Osteoblast (primary cell): Measurements from ENCODE around the gene DUSP15. TPM values are rescaled to one million over a fixed set of nuclear protein-coding genes. Genes with fewer than 3 reads are reported as not detected.

Source experiments
- DNase-seq: peaks from one replicate; pipeline ENCODE4 v3.0.0; 2011; ENCODE audit warnings: low spot score, mixed read lengths; ENCODE audit not compliant: insufficient read length; ENCODE audit errors: missing footprints
- H2AFZ ChIP-seq: 2 replicates; pipeline ENCODE4 v1.6.0; 2011; ENCODE audit warnings: mild to moderate bottlenecking, low read length
- H3K27ac ChIP-seq: 2 replicates; pipeline ENCODE4 v1.5.1; 2011; ENCODE audit warnings: mild to moderate bottlenecking, low read depth, low read length, moderate library complexity
- H3K27me3 ChIP-seq: 2 replicates; pipeline ENCODE4 v1.6.0; 2012; ENCODE audit warnings: mild to moderate bottlenecking, control low read depth, inconsistent platforms, low read length, moderate library complexity; ENCODE audit not compliant: insufficient read depth
- H3K36me3 ChIP-seq: 2 replicates; pipeline ENCODE4 v1.5.1; 2011; ENCODE audit warnings: mild to moderate bottlenecking, low read length, control low read depth, moderate library complexity; ENCODE audit not compliant: insufficient read depth
- H3K4me1 ChIP-seq: 2 replicates; pipeline ENCODE4 v1.5.1; 2011; ENCODE audit warnings: mild to moderate bottlenecking, low read length, control low read depth, moderate library complexity; ENCODE audit not compliant: insufficient read depth
- H3K4me2 ChIP-seq: 2 replicates; pipeline ENCODE4 v1.6.0; 2011; ENCODE audit warnings: mild to moderate bottlenecking, low read length; ENCODE audit not compliant: insufficient read depth
- H3K4me3 ChIP-seq: fragments of 200-600 bp; sonication (generic); 3 replicates; pipeline ENCODE4 v1.5.1; 2012; ENCODE audit warnings: mild to moderate bottlenecking, low read length, inconsistent platforms; ENCODE audit not compliant: insufficient read depth
- H3K79me2 ChIP-seq: 2 replicates; pipeline ENCODE4 v1.6.0; 2012; ENCODE audit warnings: mild to moderate bottlenecking, low read length, control low read depth, inconsistent platforms; ENCODE audit not compliant: insufficient read depth
- H3K9me3 ChIP-seq: 2 replicates; pipeline ENCODE4 v1.5.1; 2011; ENCODE audit warnings: low read depth, low read length, control low read depth
- H4K20me1 ChIP-seq: 2 replicates; pipeline ENCODE4 v1.6.0; 2012; ENCODE audit warnings: mild to moderate bottlenecking, low read length, control low read depth; ENCODE audit not compliant: insufficient read depth
- total RNA-seq: library from RNA; depleted of rRNA; stranded (reverse); fragments of >200 nt; gene quantifications from 2 replicates; pipeline ENCODE4 v1.2.3, GENCODE V29; 2012
- TF ChIP-seq, protein P1 (sequence below): IDR thresholded peaks from 2 replicates; pipeline ENCODE4 v1.5.1; 2011; ENCODE audit warnings: mild to moderate bottlenecking, low read depth, low read length, moderate library complexity; ENCODE audit errors: extremely low read depth

The DUSP15 gene
- total RNA-seq, 1 donor, result 1.4 TPM

DNA sequence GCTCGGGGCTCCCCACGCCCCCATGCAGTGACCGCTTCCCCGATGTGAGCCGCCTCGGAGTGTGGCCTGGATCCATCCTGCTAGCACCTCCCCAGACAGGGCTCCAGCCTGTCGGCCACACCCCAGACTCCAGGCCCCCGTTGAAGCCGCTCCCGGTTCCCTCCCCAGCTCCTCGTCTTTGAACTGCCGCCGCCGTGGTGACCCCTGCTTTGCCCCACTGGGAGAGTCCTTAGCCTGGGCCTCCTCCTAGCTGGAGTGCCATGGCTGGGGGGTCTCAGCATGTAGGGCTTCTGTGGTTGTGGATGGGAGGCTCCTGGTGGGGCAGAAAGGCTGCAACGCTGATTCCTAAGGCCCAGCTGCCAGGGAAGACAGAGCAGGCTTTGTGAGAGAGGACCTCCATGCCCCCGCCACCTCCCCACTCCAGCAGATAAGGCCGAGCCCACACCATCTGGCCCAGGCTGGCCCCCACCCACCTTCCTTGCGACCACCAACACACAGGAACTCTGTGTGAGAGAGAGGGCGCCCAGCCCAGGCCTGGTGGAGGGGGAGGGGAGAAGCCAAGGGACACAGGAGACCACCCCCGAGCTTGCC lies 36.3 kb downstream of the DUSP15 start:
- Histone ChIP-seq H3K4me1 (peaks cover 35% of the 10 kb centered on the region), H3K27me3 (peaks cover 3% of the 10 kb centered on the region), H3K79me2 (no peaks in the 10 kb centered on the region), H3K27ac (no peak overlapping the region), H3K4me2 (no peak overlapping the region), H4K20me1 (peaks cover 18% of the 10 kb centered on the region), H3K36me3 (no peaks in the 10 kb centered on the region), H2AFZ (no peak overlapping the region), H3K4me3 (no peak overlapping the region), H3K9me3 (no peaks in the 10 kb centered on the region)
- DNase-seq, result peak; percentile 77
- TF ChIP-seq, protein P1, sequence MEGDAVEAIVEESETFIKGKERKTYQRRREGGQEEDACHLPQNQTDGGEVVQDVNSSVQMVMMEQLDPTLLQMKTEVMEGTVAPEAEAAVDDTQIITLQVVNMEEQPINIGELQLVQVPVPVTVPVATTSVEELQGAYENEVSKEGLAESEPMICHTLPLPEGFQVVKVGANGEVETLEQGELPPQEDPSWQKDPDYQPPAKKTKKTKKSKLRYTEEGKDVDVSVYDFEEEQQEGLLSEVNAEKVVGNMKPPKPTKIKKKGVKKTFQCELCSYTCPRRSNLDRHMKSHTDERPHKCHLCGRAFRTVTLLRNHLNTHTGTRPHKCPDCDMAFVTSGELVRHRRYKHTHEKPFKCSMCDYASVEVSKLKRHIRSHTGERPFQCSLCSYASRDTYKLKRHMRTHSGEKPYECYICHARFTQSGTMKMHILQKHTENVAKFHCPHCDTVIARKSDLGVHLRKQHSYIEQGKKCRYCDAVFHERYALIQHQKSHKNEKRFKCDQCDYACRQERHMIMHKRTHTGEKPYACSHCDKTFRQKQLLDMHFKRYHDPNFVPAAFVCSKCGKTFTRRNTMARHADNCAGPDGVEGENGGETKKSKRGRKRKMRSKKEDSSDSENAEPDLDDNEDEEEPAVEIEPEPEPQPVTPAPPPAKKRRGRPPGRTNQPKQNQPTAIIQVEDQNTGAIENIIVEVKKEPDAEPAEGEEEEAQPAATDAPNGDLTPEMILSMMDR, result no peak

- Histone ChIP-seq H3K4me2 (no peak overlapping the region), H3K27ac (no peak overlapping the region), H3K36me3 (no peaks in the 10 kb centered on the region), H3K4me3 (no peak overlapping the region), H3K27me3 (peaks cover 3% of the 10 kb centered on the region), H2AFZ (no peak overlapping the region), H3K9me3 (no peaks in the 10 kb centered on the region), H4K20me1 (peaks cover 18% of the 10 kb centered on the region), H3K79me2 (no peaks in the 10 kb centered on the region), H3K4me1 (peaks cover 29% of the 10 kb centered on the region)
- peak; percentile 95 for DNase-seq
- TF ChIP-seq, protein P1, result peak; percentile 91
Observed at GRCh38 chr20:31833130-31833930, 37.0 kb downstream of the DUSP15 start.

GRCh38 chr20:31831771-31832306 lies 38.5 kb downstream of the DUSP15 start:
- H3K36me3 ChIP-seq, result no peaks in the 10 kb centered on the region

More at GRCh38 chr20:31831771-31832306, 38.5 kb downstream of the DUSP15 start:
- Histone ChIP-seq H2AFZ (no peak overlapping the region), H3K27ac (no peak overlapping the region), H3K4me3 (no peak overlapping the region), H4K20me1 (peaks cover 13% of the 10 kb centered on the region), H3K4me2 (no peak overlapping the region), H3K27me3 (peaks cover 3% of the 10 kb centered on the region), H3K79me2 (no peaks in the 10 kb centered on the region), H3K9me3 (no peaks in the 10 kb centered on the region), H3K4me1 (peaks cover 14% of the 10 kb centered on the region)
- DNase-seq, result peak; percentile 66
- TF ChIP-seq, protein P1, result no peak
